AG09319 (cell line): Measurements from ENCODE around the gene GNL1.
"Not testable (repeated sequence)": the region's sequence is repeated elsewhere in the genome, so short reads cannot be mapped to it uniquely, and the experiment has no call there.

Experiments
- DNase-seq: peaks from one replicate; pipeline ENCODE4 v3.0.0-alpha.2; 2010; ENCODE audit warnings: low read depth; ENCODE audit errors: extremely low read depth
- TF ChIP-seq, protein P1 (sequence below): IDR thresholded peaks from 2 replicates; pipeline ENCODE4 v1.5.1; 2011; ENCODE audit warnings: low read depth, mild to moderate bottlenecking, inconsistent platforms, low read length, moderate library complexity

The GNL1 gene

DNA sequence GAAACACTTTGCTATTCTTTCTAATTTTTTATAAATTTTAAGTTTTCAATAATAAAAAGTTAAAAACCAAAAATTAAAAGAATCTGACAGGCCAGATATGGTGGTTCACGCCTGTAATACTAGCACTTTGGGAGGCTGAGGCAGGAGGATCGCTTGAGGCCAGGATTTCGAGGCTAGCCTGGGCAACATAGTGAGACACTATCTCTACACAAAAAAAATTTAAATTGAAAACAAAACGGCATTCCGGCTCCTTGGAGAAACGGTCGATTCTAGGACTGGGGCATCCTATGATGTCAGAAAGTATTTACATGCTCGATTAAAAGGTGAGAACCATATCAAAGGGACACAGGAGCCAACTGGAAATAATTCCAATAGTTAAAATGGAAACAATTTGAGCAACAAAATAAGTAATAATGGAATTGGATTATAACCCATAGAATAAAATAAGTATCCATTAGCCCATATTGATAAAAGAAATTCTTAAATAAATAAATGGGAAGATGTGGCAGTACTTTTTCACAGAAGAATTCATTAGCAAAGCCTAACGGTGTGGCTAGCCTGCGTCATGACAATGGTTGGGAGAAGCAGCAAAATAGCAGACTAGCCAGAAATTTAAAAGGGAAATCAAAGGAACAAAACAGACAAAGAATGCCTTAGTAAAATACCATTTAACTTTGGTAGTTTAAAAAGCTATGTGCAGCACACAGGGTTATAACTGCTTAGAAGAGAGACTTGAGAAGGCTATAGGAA, 45.7 kb downstream of the GNL1 start:
- no peak for DNase-seq
- TF ChIP-seq, protein P1, sequence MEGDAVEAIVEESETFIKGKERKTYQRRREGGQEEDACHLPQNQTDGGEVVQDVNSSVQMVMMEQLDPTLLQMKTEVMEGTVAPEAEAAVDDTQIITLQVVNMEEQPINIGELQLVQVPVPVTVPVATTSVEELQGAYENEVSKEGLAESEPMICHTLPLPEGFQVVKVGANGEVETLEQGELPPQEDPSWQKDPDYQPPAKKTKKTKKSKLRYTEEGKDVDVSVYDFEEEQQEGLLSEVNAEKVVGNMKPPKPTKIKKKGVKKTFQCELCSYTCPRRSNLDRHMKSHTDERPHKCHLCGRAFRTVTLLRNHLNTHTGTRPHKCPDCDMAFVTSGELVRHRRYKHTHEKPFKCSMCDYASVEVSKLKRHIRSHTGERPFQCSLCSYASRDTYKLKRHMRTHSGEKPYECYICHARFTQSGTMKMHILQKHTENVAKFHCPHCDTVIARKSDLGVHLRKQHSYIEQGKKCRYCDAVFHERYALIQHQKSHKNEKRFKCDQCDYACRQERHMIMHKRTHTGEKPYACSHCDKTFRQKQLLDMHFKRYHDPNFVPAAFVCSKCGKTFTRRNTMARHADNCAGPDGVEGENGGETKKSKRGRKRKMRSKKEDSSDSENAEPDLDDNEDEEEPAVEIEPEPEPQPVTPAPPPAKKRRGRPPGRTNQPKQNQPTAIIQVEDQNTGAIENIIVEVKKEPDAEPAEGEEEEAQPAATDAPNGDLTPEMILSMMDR = no peak

DNA sequence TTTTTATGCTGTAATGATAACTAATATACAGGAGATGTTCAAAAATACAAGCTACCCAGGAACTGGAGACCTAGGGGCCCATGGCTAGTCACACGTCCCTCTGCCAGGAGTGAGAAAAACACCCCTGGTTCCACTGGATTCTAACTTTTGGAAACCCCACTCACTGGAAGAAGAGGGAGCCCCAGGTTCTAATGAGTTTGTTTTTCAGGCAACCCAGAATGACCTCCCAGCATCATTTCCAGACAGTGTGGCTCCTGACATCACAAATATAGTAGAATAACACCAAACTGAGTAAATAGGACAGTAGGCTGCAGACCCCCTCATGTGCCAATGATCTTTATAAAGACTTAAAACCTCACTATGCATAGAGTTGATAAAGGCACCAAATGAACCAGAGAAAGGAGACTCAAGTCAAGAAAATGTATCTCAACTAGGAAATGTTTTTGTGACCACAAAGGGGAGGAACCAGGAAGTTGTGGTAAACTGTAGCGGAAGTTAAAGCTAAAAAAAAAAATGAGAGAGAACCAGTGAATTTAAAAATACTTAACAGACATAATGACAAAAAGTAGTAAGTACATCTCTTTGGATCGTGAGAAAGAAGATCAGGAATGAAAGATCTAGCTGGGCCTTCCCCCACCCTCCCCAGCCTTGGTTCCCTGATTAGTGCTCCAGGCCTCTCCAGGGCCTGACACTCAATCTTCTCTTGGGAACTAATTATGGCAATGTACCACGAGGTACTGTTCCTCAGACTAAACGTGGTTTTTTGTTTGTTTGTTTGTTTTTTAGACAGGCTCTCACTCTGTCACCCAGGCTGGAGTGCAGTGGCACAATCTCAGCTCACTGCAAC, 47.2 kb downstream of the GNL1 start:
- TF ChIP-seq, protein P1 = no peak
- DNase-seq = no peak

DNA sequence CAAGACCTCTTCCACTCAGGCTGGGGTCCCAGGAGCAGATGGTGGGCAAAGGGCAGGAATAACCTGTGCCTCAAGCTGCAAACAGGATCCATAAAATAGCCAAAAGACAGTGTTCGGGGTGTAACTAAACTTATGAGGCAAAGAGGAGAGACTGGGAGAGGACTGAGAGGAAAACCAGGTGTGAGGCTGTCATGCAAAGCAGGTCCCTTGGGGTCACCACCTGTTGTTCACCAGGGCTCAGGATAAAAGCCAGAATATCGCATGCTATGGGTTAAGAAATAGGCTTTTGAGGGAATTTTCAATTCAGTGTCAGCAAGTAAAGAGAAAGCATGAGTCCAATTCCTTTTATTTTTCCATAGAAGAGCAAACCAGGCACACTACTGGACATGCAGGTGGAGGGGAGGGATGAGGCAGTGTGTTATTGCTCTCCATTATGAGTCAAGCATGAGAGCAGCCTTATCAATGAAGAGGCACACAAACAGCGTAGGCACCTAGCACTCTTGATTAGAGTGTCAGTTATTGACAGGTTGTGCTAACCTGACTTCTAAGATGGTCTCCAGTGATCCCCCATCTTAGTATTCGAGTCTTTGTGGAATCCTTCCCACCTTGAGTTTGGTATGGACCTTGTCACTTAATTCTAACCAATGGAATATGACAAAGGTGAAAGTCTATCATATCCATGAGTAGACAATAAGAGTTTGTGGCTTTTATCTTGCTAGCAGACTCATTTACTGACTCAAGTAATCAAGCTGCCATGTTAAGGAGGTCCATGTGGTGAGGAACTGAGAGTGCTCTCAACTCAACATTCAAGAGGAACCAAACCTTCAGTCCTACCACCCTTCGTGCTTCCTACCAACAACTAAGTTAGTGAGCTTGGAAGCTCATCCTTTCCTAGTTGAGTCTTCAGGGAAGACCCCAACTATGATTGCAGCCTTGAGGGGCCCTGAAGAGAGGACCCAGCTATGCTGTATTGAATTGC, 48.2 kb downstream of the GNL1 start:
- TF ChIP-seq, protein P1 = no peak
- no peak for DNase-seq

DNA sequence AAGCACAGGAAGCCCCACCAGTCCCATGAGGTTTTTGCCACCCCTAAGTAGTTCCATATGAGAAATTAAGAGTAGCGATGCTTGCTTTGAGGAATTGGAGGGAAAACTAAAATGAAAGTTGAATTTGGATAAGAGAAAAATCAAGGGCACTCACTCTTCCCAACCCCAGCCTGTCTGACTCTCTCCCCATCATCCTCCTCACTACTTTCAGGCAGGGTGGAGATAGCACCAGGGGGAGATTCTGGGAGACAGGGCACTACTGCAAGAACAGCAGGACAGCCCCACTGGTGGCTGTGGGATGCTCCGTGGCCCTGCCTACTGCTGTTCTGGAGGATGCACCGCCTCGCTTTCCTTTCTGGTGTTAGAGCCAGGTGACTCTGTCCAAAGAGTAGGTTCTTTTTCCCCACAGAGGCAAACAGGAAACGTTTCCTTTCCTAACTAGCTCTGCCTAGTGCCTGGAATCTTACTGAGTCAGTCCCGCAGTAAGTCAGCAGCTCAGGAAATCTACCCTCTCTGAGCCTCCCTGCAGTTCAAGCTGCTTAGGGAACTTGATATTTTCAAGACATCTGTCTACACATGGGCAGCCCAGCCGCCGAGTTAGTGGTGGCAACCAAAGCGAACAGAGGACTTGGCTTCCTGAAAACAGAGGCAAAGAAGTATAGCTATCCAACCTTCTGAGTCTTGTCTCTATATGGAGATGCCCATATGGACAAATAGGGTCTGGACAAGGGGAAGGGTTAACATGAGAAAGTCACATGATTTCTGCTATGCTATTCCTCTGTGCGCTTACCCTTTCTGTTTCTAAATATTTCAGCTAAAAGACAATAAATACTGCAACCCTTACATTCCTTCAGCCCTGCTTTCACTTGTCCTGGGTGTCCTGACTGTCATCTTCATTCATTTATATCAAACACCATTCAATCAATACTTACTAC, 55.6 kb downstream of the GNL1 start:
- TF ChIP-seq, protein P1 = no peak
- no peak for DNase-seq

DNA sequence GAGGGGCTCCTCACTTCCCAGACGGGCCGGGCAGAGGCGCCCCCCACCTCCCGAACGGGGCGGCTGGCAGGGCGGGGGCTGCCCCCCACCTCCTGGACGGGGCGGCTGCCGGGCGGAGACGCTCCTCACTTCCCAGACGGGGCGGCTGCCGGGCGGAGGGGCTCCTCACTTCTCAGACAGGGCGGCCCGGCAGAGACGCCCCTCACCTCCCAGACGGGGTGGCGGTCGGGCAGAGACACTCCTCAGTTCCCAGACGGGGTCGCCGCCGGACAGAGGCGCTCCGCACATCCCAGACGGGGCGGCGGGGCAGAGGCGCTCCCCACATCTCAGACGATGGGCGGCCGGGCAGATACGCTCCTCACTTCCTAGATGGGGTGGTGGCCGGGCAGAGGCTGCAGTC, 57.6 kb downstream of the GNL1 start:
- DNase-seq = not testable (repeated sequence)

DNA sequence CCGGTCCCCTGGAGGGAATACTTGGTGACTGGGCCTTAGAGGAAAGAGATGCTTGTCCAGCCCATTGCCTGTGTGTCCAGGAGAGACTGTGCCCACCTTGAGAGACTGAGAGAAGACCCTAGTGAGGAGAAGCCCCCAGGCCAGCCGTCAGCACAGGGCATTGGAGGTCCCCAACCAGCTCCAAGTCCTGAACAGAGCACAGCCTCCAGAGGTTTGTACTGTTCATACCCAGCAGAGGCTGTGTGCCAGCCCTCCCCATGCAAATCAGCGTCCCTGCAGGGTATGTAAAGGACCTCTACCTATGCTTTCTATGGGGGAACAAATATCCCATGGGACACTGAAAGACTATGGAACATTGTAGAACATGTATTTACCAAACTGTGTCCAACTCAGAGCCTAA, 58.6 kb downstream of the GNL1 start:
- TF ChIP-seq, protein P1 = no peak
- no peak for DNase-seq

DNA sequence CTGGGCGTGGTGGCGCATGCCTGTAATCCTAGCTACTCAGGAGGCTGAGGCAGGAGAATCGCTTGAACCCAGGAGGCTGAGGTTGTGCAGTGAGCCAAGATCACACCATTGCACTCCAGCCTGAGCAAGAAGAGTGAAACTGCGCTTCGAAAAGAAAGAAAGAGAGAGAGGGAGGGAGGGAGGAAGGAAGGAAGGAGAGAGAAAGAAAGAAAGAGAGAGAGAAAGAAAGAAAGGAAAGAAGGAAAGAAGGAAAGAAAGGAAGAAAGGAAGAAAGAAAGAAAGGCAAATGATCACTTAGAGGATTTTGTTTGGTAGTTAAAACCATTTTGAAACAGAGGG, 59.1 kb downstream of the GNL1 start:
- DNase-seq = not testable (repeated sequence)
